ENCODE measurements around the gene CHI3L1.
A peak's percentile ranks its signal among the peaks of the same experiment; 100 is the strongest.

CHI3L1 gene

GRCh38 chr1:203167913-203168200 lies 18.6 kb downstream of the CHI3L1 start:
- no peak for DNase-seq

GRCh38 chr1:203167026-203167912 lies 19.2 kb downstream of the CHI3L1 start:
- no peak for DNase-seq

GRCh38 chr1:203166192-203166940 lies 20.1 kb downstream of the CHI3L1 start:
- DNase-seq: peak in 1 of 2 experiments; percentile 39

- no peak for DNase-seq
Measured at GRCh38 chr1:203165800-203166161, 20.7 kb downstream of the CHI3L1 start.

- DNase-seq: no peak
Measured at GRCh38 chr1:203165101-203165799, 21.3 kb downstream of the CHI3L1 start.

GRCh38 chr1:203163891-203164635 lies 22.4 kb downstream of the CHI3L1 start:
- DNase-seq: no peak

GRCh38 chr1:203162403-203162802 lies 24.1 kb downstream of the CHI3L1 start:
- DNase-seq: no peak

GRCh38 chr1:203161703-203162102 lies 24.8 kb downstream of the CHI3L1 start:
- no peak for DNase-seq

GRCh38 chr1:203161175-203161574 lies 25.3 kb downstream of the CHI3L1 start:
- no peak for DNase-seq

- DNase-seq: no peak
Measured at GRCh38 chr1:203159844-203160243, 26.7 kb downstream of the CHI3L1 start.

GRCh38 chr1:203158960-203159665 lies 27.4 kb downstream of the CHI3L1 start:
- DNase-seq: no peak

GRCh38 chr1:203158423-203158822 lies 28.1 kb downstream of the CHI3L1 start:
- DNase-seq: no peak

GRCh38 chr1:203156280-203156679 lies 30.2 kb downstream of the CHI3L1 start:
- DNase-seq: no peak

- no peak for DNase-seq
Measured at GRCh38 chr1:203153989-203154821, 32.3 kb downstream of the CHI3L1 start.

GRCh38 chr1:203153051-203153988 lies 33.2 kb downstream of the CHI3L1 start:
- DNase-seq: no peak

- DNase-seq: no peak
Measured at GRCh38 chr1:203152158-203153034, 34.1 kb downstream of the CHI3L1 start.

- no peak for DNase-seq
Measured at GRCh38 chr1:203151362-203152157, 34.9 kb downstream of the CHI3L1 start.

Measured in cerebellar nuclear complex (tissue), 1 donor.